K562 (cell line): ENCODE results near the gene BET1L. TPM values are rescaled to one million over a fixed set of nuclear protein-coding genes. Genes with fewer than 3 reads are reported as not detected.

Experiments
- BRD4 ChIP-seq: fragments of 200-600 bp; sonication (generic); IDR thresholded peaks from 2 replicates; pipeline ENCODE4 v1.6.1; 2017; ENCODE audit warnings: inconsistent platforms
- BRD9 ChIP-seq: fragments of 450-650 bp; IDR thresholded peaks from 2 replicates; pipeline ENCODE4 v1.6.1; 2018; ENCODE audit warnings: low read depth; ENCODE audit not compliant: partially characterized antibody
- CREM ChIP-seq: IDR thresholded peaks from 2 replicates; pipeline ENCODE4 v1.6.1; 2014; ENCODE audit warnings: antibody characterized with exemption, low read depth
- CTCF ChIP-seq, 3 experiments: IDR thresholded peaks in 2 of 3; conservative IDR thresholded peaks in 1 of 3; 2 replicates each; pipeline ENCODE4 v1.5.1; 2011 to 2012; ENCODE audit warnings: low read length in 3 of 3, mild to moderate bottlenecking in 3 of 3, control low read depth in 2 of 3, improper control_type of control experiment in 1 of 3, inconsistent platforms in 1 of 3, low read depth in 1 of 3, mixed read lengths in 1 of 3, moderate library complexity in 1 of 3; ENCODE audit not compliant: insufficient read depth in 2 of 3
- GATA2 ChIP-seq: sonication (generic); formaldehyde crosslinking; IDR thresholded peaks from 2 replicates; pipeline ENCODE4 v1.4.0; 2020; ENCODE audit warnings: mild to moderate bottlenecking, missing genetic modification reagents
- HNRNPH1 ChIP-seq: fragments of 200-400 bp; formaldehyde crosslinking; optimal IDR thresholded peaks from 2 replicates; pipeline ENCODE3; 2017; ENCODE audit warnings: low read depth, mild to moderate bottlenecking, low read length, moderate library complexity
- PKNOX1 ChIP-seq: fragments of 450-650 bp; IDR thresholded peaks from 2 replicates; pipeline ENCODE4 v1.6.1; 2016
- RBBP5 ChIP-seq: fragments of 200-600 bp; sonication (generic); IDR thresholded peaks from 2 replicates; pipeline ENCODE4 v1.6.1; 2012; ENCODE audit warnings: borderline replicate concordance, mild to moderate bottlenecking, low read length, control low read depth, inconsistent platforms; ENCODE audit not compliant: insufficient read depth, poor library complexity, severe bottlenecking
- VEZF1 ChIP-seq: fragments of 200-800 bp; sonication (Bioruptor generic); IDR thresholded peaks from 2 replicates; pipeline ENCODE4 v1.6.1; 2017; ENCODE audit warnings: missing genetic modification characterization, missing compliant biosample characterization
- ZBTB40 ChIP-seq, 2 experiments: fragments of 450-650 bp in 1 of 2; sonication (generic) in 1 of 2; formaldehyde crosslinking in 1 of 2; IDR thresholded peaks; 2 replicates each; pipeline versions ENCODE4 v1.7.1 to v1.9.0; 2016 to 2022; ENCODE audit warnings: inconsistent platforms in 1 of 2, mild to moderate bottlenecking in 1 of 2, missing genetic modification reagents in 1 of 2
- ZNF217 ChIP-seq: sonication (generic); formaldehyde crosslinking; IDR thresholded peaks from 2 replicates; pipeline ENCODE4 v1.8.0; 2022; ENCODE audit warnings: mild to moderate bottlenecking, missing genetic modification reagents
- ZNF282 ChIP-seq: sonication (generic); formaldehyde crosslinking; IDR thresholded peaks from 2 replicates; pipeline ENCODE4 v1.8.1; 2023; ENCODE audit warnings: missing genetic modification reagents
- ZNF76 ChIP-seq: fragments of 250-450 bp; sonication (Bioruptor Pico); IDR thresholded peaks from 2 replicates; pipeline ENCODE4 v1.4.0; 2020; ENCODE audit warnings: mild to moderate bottlenecking, moderate library complexity, borderline replicate concordance
- polyA plus RNA-seq, 8 experiments: library from polyadenylated mRNA; depleted of rRNA in 4 of 8; stranded (reverse) in 5 of 8; unstranded in 3 of 8; fragments of >200 nt; fragmentation: Nextera tagmentation in 2 of 8; fragmentation: Illumina TruSeq in 1 of 8; extraction: Ambion mirVana in 2 of 8; extraction: Trizol in 1 of 8; gene quantifications; 2 replicates each; pipeline versions ENCODE4 v1.2.1 to v1.2.3, GENCODE V29; 2011 to 2014; ENCODE audit warnings: inconsistent platforms in 1 of 8, missing spikeins in 1 of 8
- total RNA-seq, 7 experiments: library from RNA; depleted of rRNA in 6 of 7; stranded (reverse); fragments of >200 nt in 6 of 7; fragmentation: Illumina TruSeq in 2 of 7; extraction: Trizol in 2 of 7; gene quantifications; 2 replicates each; pipeline versions ENCODE4 v1.2.1 to v1.2.3, GENCODE V29; 2011 to 2021; ENCODE audit warnings: low replicate concordance in 1 of 7

Gene BET1L
- total and polyA plus RNA-seq, 9 of the 15 experiments (the other 6 are each of a cell fraction or from before 2014, with no cell fraction given): 9.9 to 69.1 (median 19.9) TPM

- TF ChIP-seq GATA2 (CRISPR knock-in tag) (no peak), ZNF282 (CRISPR knock-in tag) (no peak), VEZF1 (CRISPR knock-in tag) (peak; percentile 96), CTCF (IDR thresholded peaks at IDR 0.05 in 2 of 3, conservative IDR thresholded peaks at IDR 0.05 in 1 of 3; ENCODE audit: insufficient read depth in 2 of 3, low read depth in 1 of 3, low read length in 3 of 3) (peak in 1 of 3 experiments; percentile 37; a peak in 2 of 6 replicates), HNRNPH1 (no peak), RBBP5 (no peak), PKNOX1 (no peak), ZNF217 (CRISPR knock-in tag) (no peak), ZNF76 (no peak), ZBTB40 (IDR thresholded peaks at IDR 0.05) (no peak), ZBTB40 (CRISPR knock-in tag; IDR thresholded peaks at IDR 0.05) (no peak), BRD4 (peak; percentile 45; the same call in 1 of the 2 replicates), CREM (peak; percentile 92), BRD9 (no peak)
Measured at GRCh38 chr11:235997-236773, 29.0 kb upstream of the BET1L start, which contains the start of gene SIRT3 (continued).
